ENCODE results near the gene PIWIL1.

The PIWIL1 gene

GRCh38 chr12:130382818-130383217 lies 45.1 kb downstream of the PIWIL1 start:
- no peak for DNase-seq

- DNase-seq = no peak
These were observed 46.5 kb downstream of the PIWIL1 start for GRCh38 chr12:130384234-130384633.

DNA sequence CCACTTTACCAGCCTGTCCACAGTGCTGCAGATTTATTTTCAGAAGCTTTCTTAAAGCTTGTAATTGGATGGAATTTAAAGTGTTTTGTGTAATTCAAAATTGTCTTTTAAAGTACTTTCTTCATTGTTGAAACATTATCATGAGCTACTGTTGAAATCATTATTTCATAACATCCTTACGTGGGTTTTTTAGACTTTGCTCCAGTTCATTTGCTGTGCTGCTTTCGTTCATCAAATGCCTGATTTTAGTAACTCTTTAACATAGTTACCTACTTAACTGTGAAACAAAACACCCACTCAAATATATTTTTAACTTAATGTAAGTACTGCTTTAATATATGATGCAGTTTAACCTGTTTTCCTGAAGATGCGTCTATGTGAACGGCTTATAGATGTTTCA lies 47.5 kb downstream of the PIWIL1 start:
- DNase-seq = no peak

DNA sequence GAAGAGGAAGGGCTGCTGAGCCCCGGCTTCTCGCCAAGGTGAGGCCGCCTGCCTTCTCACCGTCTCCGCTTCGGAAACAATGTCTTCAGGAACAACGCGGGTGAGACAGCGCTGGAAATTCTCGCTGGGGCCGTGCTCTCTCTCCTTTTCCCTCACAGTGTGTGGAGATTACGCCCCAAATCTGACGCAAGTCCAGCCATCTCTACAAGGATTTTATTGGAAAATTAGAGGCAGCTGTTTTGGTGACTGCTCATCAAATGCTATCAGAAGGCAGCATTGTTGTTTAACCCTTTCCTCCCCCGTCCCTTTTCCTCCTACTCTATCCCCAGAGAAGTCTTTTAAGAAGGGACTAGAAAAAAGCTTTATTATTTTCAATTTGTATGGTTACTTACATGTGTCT lies 53.5 kb downstream of the PIWIL1 start:
- DNase-seq = no peak

GRCh38 chr12:130394906-130395305 lies 57.2 kb downstream of the PIWIL1 start:
- DNase-seq = no peak

GRCh38 chr12:130396667-130397066 lies 59.0 kb downstream of the PIWIL1 start:
- DNase-seq = no peak

GRCh38 chr12:130398100-130398848 lies 60.6 kb downstream of the PIWIL1 start:
- no peak for DNase-seq

DNA sequence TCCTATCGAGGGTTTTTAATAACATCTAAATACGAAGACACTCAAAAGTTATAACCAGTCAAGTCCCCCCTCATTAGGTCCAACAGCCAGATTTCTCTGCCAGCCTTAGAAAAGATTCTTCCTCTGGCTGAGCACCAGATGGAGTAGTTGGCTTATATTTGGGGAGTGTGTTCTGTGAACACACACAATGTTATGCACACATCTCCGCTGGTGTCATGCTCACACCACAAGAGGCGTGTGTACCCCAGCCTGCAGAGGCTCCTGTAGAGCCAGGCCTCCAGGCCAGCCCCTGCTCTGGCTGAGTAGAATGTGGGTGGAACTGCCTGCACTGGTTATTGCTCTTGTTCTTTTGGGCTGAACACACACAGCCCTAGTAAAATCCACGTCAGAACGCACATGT lies 64.0 kb downstream of the PIWIL1 start:
- no peak for DNase-seq

- no peak for DNase-seq
These were observed 67.6 kb downstream of the PIWIL1 start for GRCh38 chr12:130405332-130405731.

DNA sequence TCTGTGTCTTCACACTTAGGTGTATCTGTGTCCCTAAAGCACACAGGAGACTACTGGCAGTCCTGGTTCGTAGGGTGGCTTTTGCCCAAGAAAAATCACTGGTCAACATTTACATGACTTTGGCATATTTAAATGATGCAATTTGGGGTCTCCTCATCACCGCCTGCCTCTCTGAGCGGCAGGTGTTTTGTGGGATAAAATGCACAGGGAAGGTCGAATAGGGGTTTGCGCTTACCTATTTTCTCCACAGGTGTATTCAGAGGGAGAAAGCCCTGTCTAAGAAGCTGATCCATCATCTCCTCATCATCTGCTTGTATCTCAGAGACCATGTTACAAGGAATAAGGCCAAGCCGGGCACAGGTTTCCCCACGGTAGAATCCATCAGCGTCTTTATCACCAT lies 74.7 kb downstream of the PIWIL1 start:
- DNase-seq = no peak

GRCh38 chr12:130413909-130414308 lies 76.2 kb downstream of the PIWIL1 start:
- no peak for DNase-seq

DNA sequence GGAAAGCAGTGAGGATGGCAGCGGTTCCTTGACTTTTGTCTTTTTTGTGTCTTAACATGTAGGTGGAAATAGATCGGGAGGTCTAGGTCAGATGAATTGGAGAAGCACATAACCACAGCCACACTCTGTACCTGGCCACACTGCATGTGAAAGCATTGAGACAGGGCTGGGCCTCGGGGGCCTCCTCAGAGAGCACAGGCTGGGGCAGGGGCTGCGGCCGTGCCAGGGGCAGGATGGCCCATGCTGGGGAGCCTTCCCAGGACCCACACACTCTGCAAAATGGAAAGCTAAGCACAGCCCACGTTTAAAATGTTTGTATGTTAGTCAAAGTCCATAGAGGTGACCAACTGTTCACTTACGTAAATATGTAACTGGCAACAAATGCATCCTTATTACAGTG lies 76.7 kb downstream of the PIWIL1 start:
- no peak for DNase-seq

DNA sequence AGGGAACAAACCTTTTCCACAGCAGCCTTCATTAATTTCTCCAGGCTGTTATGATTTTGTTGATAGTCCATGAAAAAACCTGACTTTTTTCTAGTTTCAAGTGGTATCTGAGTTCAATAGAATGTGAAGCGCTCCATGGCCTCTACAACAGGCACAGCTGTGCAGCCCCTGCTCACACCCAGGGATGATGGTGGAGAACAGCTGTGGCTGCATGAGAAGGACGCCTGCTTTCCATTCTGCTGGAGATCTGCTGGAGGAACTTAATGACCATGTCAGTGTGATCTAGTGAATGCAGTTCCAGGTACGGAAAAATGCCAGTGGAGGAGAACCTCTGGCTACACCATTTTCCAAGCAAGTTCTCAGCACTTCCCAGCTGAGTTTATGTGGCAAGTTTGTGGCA lies 80.6 kb downstream of the PIWIL1 start:
- no peak for DNase-seq

GRCh38 chr12:130419116-130419515 lies 81.4 kb downstream of the PIWIL1 start:
- no peak for DNase-seq

DNA sequence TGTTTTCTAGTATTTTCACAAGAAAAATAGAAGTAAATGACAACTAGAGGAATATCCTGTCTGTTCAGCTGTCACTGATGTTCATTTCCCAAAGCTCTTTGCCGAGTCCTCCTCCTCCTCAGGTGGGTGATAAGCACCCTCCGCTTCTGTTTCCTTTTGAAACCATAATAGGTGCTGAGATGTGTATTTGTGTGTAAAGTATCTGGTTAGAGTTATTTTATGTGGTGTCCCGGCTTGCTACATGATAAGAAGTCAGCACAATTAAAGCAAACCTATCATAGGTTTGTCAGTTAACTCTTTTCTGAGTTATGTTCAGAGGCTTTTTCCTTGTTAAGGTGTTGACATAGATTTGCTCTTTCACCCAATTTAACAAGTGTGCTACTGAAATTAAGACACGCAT lies 82.4 kb downstream of the PIWIL1 start:
- no peak for DNase-seq

- no peak for DNase-seq
These were observed 84.2 kb downstream of the PIWIL1 start for GRCh38 chr12:130421896-130422295.

All from CD4-positive, alpha-beta T cell treated with Interleukin-12 subunit alpha and Interleukin-12 subunit beta, for 1 hour (primary cell).